Right renal cortex interstitium (tissue), 3 donors: Measurements from ENCODE around the gene SORCS1. TPM values are rescaled to one million over a fixed set of nuclear protein-coding genes. Genes with fewer than 3 reads are reported as not detected.

Source experiments
- DNase-seq, 3 donors: peaks; one replicate each; pipeline ENCODE4 v3.0.0-alpha.2; 2013; ENCODE audit warnings: low read depth in 3 of 3, low spot score in 2 of 3
- polyA plus RNA-seq, 3 donors: library from polyadenylated mRNA; unstranded; fragments of 120-200 nt; gene quantifications; one replicate each; pipeline ENCODE4 v1.2.1, GENCODE V29; 2013; ENCODE audit not compliant: insufficient read length in 3 of 3

Gene SORCS1
- polyA plus RNA-seq, 3 donors: 12.0 to 21.6 (median 17.3) TPM

DNA sequence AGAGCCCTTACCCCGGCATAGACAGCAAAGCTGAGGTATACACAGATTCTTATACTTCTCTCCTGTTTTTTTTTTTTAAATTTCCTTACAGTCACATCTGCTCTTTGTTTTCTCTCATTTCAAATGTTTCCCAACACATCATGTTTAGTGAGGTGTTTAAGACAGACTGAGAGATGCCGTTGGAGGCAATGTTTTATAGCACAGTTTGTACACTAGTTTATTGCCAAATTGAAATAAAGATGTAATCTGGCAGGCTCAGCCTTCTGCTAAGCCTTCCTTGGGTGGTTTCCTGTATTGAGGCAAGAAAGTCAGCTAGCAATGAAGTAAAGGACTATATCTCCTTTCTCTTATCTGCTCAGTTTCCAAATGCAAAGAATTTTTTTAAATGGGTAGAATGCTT is 393.4 kb downstream of the SORCS1 start:
- DNase-seq: no peak

DNA sequence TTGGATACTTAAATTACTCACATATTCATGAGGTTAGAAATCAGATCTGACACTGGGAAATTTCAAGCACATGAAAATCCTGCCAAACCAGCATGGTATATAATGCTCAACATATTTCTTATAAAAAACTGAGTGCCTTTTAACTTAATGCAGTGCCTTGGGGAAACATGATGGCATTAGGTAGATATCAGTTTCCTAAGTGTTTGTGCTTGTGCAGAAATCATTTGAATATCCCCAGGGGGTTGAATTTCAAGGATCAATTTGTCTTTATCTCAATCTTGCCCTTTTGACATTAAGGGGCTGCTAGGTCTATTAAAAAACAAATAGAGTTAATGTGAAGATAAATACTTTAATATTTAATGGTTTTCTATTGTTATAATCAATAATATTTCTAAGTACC is 396.3 kb downstream of the SORCS1 start:
- DNase-seq: no peak

DNA sequence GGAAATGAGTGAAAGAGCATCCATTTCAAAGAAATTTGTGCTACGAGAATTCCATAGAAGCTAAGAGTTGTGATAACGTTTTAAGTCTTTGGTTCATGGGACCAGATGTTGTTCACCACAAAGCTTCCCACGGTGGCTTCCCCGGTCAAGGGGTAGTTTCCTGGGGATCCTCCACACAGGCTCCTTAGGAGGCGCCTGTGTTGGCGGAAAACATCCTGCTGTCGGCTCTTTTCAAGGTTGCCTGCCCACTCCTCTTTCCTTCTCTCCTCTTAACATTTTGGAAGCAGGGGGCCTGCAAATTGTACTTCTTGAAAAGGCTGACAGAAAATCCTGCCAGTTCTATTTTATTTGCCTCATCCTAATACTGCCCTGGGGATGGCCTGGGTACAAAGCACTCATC is 398.6 kb downstream of the SORCS1 start:
- no peak for DNase-seq

DNA sequence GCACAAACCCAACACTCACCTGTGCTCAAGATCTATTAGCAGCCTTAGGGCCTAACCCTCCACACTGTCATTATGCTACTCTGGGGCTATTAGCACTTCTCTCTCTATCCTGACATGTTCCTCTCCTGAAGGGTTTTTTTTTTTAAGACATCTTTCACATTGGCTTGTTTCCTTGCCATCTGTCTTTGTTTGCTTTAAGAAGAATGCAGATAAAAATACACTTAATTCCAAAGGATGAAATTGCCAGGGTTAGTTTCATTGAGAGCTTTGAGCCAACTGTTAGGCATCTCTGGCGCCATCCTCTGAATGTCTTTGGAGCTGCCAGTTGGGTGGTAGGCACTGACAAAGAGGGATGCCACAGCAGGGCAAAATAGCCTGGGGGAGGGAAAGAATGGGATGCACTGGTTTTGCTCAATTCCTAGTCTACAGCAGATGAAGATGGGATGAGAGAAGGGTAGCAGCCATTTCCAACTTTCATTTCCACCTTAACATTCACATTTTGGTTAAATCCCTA is 399.2 kb downstream of the SORCS1 start:
- DNase-seq: no peak

DNA sequence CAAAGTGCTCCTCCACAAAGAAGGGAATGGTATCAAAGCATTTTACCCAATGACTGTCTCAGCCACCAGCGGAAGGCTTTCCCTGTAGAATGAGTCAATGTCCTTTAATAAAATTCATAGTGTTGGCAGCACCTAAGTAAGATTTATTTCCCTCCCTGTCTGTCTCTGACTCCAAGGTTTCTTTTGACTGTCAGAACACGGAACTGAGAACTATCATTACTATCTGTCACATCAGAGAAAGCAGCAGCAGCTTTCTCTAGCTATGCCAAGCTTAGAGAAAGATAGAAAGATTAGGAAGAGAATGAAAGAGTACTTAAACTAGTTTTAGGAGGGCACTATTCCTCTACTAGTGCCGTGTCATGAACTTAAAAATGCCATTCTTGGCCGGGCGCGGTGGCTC is 400.1 kb downstream of the SORCS1 start:
- no peak for DNase-seq

DNA sequence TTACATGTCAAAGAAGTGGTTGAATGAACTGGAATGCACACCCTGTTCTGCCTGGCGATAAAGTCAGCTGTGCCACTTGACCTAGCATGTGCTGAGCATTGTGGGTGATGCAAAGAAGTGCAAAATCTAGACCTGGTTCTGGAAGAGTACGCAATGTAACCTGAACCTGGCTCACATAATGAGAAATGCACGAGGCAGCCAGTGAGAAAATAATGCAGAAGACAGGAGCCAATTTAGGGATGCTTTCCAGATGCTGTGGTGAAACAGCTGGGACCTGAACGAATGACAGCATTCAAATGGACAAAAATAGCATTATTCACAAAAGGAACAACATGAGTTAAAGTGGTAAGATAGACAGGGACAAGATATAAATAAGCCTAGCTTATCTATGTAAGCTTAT is 402.6 kb downstream of the SORCS1 start:
- DNase-seq: no peak

DNA sequence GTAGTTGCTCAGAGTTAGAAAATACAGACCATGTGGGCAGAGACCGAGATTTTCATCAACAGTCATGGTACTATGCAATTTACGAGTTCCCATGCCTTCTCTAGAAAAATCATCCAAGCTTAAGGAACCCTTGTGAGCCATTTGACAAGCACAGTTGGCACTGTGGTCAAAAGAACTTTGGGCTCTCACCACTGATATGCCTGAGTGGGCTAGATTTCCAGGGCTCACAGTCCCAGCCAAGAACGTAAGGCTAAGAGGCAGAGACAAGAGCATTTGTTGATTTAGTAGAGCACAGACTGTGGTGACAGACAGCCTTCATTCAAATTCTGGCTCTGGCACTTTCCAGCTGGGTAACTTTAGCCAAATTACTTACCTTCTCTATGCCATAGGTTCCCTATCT is 407.0 kb downstream of the SORCS1 start:
- DNase-seq: no peak

DNA sequence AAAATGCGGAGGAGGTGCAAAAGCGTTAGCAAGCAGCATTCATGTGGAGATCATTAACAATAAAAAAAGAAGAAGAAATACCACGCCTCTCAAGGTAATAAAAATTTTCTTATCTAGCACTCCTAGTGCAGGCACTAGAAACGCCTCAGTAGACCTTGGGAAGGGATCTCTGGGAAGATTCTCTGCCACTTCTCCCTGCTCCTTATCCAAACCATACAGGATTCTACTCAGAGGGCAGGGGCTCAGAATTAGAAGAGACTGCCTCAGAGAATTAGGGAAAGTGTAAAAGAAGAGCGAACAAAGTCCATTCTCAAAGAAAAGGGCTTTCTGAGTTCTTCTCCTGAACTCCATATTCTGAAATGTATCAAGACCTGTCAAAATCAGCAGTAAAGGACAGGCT is 413.4 kb downstream of the SORCS1 start:
- no peak for DNase-seq

DNA sequence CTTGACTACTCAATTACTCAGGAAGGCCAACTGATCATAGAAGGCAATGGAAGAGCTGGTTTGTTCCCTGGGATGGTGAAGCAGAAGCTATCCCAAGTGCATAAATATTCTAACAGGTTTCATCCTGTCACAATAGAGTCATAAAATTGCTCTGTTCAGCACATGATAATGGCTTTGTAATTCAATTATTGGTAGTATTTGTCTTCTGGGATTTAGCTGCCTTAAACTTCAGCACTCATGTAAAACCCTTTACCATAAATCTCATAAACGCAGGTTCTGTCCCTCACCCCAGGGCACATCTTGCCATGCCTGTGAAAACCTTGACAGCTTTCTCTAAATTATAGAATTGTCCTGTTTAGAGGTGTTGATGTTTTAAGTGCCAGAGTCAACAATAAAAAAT is 417.6 kb downstream of the SORCS1 start:
- no peak for DNase-seq

DNA sequence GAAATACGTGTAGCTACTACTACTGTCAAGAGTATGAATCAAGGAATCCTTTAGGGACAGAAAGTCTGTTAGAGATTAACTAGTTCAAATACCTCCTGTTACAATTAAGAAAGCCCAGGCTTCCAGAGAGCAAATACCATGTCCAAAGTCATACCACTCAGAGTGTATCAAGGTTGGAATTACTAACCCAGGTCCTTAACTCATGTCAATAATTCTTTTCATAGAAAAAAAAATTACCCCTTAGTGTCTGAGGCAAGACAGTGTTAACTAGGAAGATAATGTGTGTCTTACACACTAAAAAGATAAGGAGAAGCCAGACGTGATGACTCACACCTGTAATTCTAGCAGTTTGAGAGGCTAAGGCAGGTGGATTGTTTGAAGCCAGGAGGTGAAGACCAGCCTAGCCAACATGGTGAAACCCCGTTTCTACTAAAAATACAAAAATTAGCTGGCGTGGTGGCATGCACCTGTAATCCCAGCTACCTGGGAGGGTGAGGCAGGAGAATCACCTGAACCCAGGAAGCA is 423.4 kb downstream of the SORCS1 start:
- no peak for DNase-seq

DNA sequence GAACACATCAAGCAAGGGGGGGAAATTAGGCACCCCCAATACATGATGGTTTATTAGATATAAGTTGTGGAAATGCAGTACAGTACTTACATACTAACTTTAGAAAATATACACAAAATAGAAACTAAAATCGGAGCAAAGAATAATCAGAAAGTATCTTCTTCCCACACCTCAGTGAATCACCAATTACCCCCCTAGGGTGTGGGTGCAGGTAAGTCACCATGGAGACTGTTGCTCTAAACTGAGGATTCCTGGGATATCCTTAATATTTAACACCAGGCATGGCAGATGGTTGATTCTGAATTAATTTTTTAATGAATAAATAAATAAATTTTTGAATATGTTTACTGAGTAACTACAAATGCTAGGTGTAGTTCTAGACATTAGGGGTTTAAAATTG is 424.4 kb downstream of the SORCS1 start:
- no peak for DNase-seq

DNA sequence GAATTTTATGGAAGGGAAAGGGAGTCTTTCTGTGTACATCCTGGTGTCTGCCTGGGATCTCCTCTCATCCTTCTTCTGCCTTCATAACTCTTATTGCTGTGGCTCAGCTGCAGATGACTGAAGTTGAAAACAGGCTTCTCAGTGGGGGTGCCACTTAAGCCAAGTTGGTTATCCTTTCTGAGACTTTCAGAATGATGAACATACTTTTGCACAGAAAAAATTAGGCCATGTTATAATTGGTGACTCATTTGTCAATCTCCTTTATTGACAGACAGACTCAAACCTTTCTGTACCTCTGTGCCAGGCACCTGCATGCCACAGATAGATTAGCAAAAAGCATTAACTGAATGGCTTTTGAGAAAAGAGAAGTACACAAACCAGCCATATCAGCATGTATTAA is 430.3 kb downstream of the SORCS1 start:
- no peak for DNase-seq

DNA sequence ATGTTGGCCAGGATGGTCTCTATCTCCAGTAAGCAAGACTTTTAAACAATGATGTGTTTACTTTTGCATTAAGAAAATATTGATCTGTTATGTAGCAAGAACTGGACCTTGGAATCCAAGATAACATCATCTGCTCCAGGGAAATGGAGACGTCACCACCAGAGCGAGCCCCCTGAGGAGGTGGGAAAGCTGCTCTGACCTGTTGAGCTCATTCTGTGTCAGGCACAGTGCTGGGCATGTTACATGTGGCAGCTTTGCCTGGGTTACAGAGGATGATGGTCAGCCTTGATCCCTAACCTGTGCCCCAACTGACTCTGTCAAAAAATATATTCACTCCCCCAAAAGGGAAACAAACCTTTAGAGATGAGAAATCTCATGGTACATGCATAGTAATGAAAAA is 436.3 kb downstream of the SORCS1 start:
- no peak for DNase-seq

DNA sequence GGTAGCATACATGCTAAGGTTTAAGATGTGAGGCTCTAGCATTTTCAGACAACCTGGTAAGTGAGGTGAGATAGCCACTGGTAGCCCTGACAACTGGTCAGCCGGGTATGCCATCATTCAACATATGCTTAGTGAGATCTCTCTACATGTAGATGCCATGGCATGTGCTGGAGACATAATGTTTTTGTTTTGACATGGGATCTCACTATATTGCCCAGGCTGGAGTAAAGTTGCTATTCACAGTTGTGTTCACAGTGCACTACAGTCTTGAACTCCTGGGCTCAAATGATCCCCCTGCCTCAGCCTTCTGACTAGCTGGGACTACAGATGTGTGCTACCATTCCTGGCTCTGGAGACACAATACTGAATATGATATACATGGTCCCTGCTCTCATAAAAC is 437.3 kb downstream of the SORCS1 start:
- DNase-seq: no peak

DNA sequence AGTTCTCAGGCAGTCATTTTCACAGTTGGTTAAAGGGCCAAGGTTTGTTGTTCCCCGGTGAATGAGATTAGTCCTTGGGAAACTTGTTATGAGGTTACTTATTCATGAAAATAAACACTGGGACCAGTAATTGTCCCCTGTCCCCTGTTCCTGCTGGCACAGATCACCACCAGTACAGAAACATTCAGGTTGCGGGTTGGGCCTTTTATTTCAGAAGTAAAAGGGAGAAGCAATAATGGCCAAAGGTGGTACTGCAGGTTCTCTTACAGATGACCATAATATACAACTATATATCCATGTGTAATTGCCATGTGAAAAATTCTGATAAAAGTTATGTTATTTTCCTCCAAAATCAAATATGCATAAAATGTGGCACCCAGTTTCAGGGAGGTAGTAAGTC is 442.0 kb downstream of the SORCS1 start:
- no peak for DNase-seq

DNA sequence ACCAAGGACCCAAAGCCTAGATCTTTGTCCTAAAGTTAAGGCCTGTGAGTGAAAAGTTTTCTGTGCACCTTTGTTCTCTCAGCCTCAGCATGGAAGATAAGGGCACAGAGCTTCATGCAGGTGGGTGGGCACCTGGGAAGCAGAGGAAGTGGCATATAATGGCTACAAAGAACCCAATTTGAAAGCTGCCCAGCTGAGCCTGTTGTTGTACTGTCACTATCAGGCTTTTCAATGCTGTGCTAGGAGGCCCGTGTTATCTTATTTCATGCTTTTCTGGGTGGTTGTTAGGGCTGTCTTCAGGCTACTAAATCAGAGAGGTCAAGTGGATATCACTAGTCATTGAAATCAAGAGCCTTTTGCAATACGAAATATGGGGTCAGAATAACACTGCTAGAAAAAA is 443.8 kb downstream of the SORCS1 start:
- no peak for DNase-seq

DNA sequence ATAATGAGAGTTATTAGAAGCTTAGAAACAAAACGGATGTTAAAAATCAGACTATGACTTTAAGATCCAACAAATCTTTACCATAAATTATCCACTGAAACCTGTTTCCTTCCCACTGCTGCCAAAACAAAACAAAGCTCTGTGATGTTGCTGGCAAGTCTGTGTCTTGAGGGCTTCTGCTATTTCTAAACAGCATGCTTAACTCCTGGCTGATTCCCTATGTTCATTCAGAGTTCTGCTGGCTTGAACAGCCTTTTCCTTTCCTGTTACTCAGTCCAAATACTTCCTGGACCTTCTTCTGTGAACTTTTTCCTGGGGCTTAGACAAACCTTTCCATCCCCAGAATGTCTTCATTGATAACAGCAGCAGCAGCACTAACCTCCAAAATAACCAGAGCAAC is 448.1 kb downstream of the SORCS1 start:
- DNase-seq: no peak

DNA sequence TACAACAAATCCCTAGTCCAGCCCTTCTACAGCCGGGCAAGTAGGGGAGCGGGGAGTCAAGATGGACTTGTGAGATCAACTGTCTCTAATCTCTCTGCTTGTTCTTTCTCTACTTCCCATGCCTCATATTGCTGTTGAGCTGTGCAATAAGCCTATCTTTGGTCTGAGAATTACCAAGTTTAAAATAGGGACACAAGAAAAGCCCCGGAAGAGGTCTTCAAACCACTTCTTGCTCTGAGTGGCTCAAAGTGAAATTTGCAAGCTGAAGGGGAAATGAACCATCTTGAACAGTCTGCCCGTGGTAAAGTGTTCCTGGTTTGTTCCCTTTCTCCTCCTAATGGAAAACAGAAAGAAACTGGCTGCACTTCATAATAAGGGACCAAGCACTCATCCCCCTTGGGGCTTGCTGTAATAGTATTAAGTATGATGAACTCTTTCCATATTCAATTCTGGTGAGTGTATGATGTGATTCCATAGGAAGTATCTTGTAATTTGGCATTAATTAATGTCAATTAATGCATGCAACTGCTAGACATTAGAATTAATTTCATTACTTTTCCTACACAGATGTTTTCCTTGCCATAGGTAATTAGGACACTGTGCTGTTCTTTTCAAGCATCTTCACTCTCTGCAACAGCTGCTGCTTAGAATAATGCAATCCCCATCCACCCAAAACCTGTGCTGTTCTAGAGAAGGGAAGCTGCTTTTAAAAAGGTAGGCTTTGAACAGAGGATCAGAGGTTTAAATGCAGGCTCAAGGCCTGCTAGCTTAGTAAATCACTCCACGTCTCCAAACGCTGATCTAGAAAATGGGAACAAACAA is 449.6 kb downstream of the SORCS1 start:
- no peak for DNase-seq

DNA sequence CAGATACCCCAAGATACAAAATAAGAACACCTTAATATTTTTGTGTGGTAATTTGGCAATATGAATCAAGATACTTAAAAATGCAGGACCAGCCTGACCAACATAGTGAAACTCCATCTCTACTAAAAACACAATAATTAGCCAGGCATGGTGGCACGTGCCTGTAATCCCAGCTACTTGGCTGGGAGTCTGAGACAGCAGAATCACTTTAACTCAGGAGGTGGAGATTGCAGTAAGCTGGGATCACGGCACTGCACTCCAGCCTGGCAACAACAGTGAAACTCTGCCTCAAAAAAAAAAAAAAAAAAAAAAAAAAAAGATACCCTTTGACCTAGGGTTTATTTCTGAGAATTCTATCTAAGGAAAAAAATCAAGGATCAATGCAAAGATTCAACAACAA is 450.7 kb downstream of the SORCS1 start:
- no peak for DNase-seq

DNA sequence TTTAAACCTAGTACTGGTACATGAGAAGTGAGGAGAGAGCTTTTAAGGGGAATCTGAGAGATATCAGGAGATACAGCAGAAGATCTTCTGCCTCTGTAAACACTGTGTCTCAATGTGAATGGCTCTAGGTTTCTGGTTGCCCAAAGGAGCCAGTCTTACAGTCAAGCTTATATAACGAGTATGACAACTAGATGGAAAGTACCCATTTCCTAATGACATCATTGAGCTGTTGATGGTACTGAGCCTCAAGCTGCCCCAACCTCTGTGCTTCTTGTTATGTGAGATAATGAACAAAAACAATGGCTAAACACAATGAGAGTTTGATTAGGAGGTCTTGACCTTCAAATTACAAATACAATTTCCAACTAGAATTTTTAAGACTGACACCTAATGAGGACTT is 451.5 kb downstream of the SORCS1 start:
- no peak for DNase-seq

DNA sequence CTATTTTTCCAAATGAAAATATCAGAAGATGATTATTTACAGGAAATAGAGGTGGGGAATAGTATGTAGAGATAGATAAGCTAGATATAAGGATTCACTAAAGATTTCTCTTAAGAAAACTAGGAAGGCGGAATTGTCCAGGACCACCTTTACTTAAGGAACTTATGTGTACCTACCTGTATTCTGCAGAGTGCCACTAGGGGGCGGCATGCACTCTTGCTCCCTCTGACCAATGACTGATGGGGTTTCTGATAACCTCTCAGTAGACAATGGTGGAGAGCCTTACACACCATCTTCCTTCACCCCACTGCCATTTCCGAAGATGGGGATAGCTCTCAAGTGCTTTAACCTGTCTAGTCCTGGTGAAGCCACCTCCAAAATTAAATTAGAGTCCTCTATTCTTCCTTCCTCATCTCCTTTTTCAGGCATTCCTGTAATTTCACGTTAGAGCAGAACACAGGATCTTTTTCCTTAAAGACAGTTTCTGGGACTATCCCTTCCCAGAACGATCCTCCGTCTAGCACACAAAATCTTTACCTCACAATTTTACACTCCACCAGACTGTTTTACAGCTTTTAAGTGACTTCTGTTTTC is 453.1 kb downstream of the SORCS1 start:
- no peak for DNase-seq

DNA sequence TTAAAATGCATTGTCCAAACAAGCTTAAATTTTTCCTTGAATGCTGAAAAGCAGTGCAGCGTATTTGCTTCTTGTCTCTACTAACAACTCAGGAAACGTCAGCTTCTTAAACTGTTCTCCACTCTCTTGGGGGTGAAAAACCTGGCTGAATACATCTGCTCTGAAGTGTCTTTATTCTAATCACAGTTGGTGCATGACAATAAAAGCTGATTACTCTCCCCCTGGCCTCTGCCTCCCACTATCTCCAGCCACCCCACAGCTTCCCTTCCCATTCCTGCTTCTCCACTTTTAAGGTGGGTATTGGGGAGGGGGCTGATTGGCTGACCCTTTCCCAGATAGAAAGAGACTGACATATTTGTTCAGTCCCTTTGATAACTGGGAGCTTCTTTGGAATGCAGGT is 456.0 kb downstream of the SORCS1 start:
- no peak for DNase-seq
